ENCODE results near the gene LINC01488. TPM values are rescaled to one million over a fixed set of nuclear protein-coding genes. Genes with fewer than 3 reads are reported as not detected.
A peak's percentile ranks its signal among the peaks of the same experiment; 100 is the strongest.

LINC01488 gene
- total RNA-seq, 1 donor from 2014 or later = not detected

- H3K27ac ChIP-seq (ENCODE audit: low read depth, low read length) = no peak overlapping the region
- no peaks in the 10 kb centered on the region for H3K36me3 ChIP-seq (ENCODE audit: control insufficient read depth in 3 of 3, insufficient read depth in 3 of 3, low read length in 3 of 3)
- no peak overlapping the region for H3K4me3 ChIP-seq (ENCODE audit: low read length in 3 of 3)
- peaks cover 20 to 38% (median 29%) of the 10 kb centered on the region in 3 donors for H3K27me3 ChIP-seq (ENCODE audit: control insufficient read depth in 3 of 3, insufficient read depth in 3 of 3, low read length in 3 of 3)
- peak overlapping the region in 1 of 3 donors; percentile 60 for H3K9ac ChIP-seq (ENCODE audit: low read depth in 1 of 3, low read length in 3 of 3)
- no peaks in the 10 kb centered on the region for H3K9me3 ChIP-seq (ENCODE audit: control insufficient read depth in 3 of 3, low read length in 3 of 3)
- H3K4me1 ChIP-seq (ENCODE audit: control insufficient read depth in 3 of 3, insufficient read depth in 3 of 3, low read length in 3 of 3) = peaks cover 25 to 32% (median 28%) of the 10 kb centered on the region in 3 donors
Observed at GRCh38 chr11:69541501-69542313, 60.2 kb downstream of the LINC01488 start.

- H3K4me3 ChIP-seq (ENCODE audit: low read length in 3 of 3) = no peak overlapping the region
- H3K4me1 ChIP-seq (ENCODE audit: control insufficient read depth in 3 of 3, insufficient read depth in 3 of 3, low read length in 3 of 3) = peaks cover 25 to 32% (median 28%) of the 10 kb centered on the region in 3 donors
- no peak overlapping the region for H3K27ac ChIP-seq (ENCODE audit: low read depth, low read length)
- H3K9ac ChIP-seq (ENCODE audit: low read depth in 1 of 3, low read length in 3 of 3) = no peak overlapping the region
- H3K9me3 ChIP-seq (ENCODE audit: control insufficient read depth in 3 of 3, low read length in 3 of 3) = no peaks in the 10 kb centered on the region
- H3K36me3 ChIP-seq (ENCODE audit: control insufficient read depth in 3 of 3, insufficient read depth in 3 of 3, low read length in 3 of 3) = no peaks in the 10 kb centered on the region
- H3K27me3 ChIP-seq (ENCODE audit: control insufficient read depth in 3 of 3, insufficient read depth in 3 of 3, low read length in 3 of 3) = peaks cover 20 to 36% (median 31%) of the 10 kb centered on the region in 3 donors
Observed at GRCh38 chr11:69542314-69543168, 61.1 kb downstream of the LINC01488 start.

Other genes starting within 250 kb of the LINC01488 start
- gene MYEOV, start 187.5 kb upstream of the LINC01488 start, total RNA-seq = not detected
- 44.9 TPM for gene CCND1, start 159.5 kb downstream of the LINC01488 start, total RNA-seq
- 7.8 TPM for gene LTO1, start 193.7 kb downstream of the LINC01488 start, total RNA-seq
- gene FGF19, start 222.4 kb downstream of the LINC01488 start, total RNA-seq = not detected